IPS DF 4.7 (cell line): ENCODE measurements around the gene C12orf57.

Experiments
- DNase-seq: peaks from one replicate; pipeline ENCODE4 v3.0.0-alpha.2; 2013; ENCODE audit warnings: low spot score; ENCODE audit errors: extremely low read depth

Gene C12orf57

DNA sequence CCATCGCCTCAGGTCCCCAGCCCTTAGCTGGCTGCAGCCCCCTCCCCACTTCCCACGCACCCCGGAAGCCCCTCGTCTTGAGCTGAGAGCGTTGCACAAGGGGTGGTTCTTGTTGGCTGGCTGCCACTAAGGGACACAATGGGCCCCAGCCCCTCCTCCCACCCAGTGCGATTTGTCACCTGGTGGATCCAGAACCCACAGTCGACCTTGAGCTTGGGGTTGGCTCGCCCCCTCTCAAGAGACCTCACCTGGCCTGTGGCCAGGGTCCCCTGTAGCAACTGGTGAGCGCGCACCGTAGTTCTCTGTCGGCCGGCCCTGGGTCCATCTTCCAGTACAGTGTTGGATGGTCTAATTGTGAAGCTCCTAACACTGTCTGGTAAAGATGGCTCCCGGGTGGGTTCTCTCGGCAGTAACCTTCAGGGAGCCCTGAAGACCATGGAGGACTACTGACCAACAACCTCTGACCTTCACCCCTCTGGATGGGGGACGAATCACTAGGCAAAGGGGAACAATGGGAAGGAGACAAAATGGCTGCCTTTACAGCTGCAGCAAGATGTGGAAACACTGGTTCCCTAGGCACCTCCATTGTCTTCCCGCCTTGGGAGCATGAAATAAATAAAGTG is 20.1 kb downstream of the C12orf57 start:
- no peak for DNase-seq

DNA sequence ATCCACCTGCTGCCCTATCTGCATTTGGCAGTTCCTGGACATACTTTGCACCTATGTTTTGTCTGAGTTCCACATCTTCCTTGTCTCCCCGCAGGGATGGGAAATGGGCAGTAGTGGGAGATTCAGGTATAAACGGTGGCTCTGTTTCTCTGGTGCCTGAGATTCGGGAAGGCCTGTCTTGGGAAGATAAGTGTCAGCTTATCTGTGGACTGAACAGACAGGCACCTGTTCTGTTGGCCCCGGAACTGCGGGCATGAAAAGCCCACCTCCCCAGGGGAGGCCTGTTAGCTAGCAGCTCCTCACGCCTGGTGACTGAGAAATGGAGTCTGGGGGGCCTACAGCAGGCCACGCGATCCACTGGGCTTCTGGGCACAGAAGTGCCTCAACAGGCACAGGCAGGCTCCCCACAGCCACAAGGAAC is 20.8 kb downstream of the C12orf57 start:
- DNase-seq: no peak

DNA sequence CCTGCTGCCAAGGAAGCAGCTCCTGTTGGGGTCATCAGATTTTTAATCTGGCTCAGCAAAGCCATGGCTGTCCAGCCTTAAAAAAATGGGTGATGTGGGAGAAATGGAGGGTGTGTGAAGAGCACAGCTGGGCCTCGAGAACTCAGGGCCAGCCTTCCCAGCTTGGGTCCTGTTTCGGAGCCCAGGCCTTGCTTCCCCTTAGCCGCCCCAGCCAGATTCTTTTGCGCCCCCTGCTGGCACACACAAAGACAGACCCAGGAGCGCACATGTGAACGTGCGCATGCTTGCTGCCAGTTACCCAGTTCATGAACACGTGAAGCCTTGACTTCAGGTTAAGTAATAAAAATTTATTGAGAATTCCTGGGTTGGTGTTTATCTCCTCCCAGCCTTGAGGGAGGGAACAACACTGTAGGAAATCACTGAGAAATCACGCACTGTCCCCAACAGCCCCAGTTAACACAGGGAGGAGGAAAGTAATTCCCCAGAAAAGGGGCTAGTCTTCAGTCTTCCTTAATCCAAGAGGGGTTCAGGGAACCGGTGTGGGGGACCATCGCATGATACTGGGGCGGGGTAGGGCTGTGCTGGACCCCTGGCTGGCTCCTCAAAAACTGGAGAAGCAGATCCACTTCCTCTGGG is 21.3 kb downstream of the C12orf57 start:
- DNase-seq: no peak

DNA sequence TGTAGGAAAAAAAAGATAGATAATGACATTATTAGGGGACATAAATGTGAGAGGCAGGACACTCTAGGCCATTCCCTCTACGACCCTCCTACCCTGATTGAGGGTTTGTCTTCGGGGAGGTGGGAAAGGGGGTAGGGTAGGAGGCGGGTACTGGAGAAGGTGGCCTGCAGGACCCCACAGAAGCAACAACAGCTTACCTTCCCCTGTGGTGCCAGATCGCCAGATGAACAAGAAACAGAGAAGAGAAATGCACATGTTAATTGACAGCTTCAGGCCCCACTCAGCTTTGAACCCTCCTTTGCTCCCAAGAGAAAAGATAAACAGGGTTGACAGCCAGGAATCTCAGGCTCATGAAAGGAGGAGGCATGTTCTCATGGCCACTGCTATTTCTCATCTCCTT is 21.9 kb downstream of the C12orf57 start:
- DNase-seq: no peak

DNA sequence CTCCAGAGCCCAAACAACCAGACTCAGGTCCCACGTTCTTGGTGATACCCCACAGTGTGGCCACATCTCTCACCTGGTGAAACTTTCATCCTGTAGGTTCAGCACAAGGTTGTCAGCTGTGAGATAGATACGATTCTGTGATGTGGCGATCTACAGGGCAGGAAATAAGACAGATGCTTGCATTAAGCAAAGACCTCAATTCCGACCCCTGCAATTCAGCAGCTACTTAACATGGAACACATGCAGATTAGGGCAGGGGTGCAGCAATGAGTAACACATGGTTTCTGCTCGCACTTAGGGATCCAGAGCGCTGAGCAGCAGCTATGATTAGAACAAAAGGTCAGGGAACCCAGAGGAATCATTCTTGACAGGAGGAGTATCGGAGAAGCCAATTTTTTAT is 22.5 kb downstream of the C12orf57 start:
- no peak for DNase-seq

DNA sequence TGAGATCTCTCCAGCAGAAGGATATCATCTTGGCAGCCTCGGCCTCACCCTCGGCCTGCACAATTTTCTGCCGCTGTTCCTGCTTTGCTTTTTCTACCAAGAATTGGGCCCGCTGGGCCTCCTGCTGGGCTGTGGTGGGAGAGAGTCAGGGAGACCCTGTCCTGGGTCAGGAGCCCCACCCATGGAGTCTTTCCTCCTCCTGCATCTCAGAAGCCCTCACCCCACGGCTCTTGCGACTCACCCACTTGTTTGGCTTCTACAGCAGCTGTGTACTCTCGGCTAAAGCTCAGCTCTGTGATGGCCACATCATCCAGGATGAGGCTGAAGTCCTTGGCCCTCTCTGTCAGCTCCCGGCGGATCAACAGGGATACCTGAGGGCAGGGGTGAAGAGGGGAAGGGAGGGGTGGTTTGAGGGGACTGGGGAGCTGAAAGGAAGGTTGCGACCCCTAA is 23.9 kb downstream of the C12orf57 start:
- DNase-seq: no peak

DNA sequence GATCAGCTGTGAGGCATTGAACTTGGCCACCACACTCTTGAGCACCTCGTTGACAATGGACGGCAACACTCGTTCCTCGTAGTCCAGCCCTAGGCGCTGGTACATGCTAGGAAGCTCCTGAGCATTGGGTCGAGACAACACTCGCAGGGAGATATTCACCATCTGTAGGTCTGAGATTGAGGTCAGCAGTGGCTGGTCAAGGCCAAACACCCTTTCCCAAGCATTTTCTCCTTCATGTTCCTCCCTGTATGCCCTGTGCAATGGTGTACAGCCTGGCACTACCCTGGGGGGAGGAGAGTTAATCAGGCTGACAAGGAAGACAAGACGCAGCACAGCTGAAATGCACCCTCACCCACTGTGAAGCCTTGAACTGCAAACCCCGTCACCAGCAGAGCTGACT is 24.6 kb downstream of the C12orf57 start:
- DNase-seq: no peak

DNA sequence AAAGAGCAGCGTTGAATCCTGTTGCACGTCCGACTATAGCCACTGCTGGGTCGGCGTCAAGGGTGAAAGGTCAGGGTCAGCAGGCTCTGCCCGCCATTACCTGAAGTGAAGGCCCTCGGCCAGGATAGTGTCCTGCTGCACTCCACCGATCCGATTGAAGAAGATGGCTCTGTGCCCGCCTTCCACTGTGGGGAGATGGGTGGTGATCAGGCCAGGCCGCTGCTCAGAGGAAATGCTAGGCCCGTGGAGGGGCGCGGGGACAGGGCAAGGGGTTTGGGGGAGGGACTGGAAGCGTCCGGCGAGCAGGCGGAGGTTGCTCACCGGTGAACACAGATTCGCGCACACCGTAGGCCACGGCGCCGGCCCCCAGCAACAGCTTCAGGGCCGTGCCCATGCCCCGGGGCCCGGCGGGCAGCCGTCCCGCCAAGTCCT is 26.3 kb downstream of the C12orf57 start:
- DNase-seq: no peak

DNA sequence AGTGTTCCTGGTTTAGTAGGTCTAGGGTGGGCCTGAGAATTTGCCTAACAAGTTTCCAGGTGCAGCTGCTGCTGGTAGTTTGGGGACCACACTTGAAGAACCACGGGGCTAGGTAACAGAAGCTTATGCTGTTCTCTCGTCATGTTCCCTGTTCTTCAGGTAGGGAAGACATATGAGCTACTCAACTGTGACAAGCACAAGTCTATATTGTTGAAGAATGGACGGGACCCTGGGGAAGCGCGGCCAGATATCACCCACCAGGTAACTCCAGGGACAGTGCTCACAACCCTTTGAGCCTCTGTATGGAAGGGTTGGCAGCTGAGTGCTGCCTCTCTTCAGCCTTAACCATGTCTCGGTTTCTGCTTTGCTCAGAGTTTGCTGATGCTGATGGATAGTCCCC is 30.4 kb downstream of the C12orf57 start:
- DNase-seq: no peak

DNA sequence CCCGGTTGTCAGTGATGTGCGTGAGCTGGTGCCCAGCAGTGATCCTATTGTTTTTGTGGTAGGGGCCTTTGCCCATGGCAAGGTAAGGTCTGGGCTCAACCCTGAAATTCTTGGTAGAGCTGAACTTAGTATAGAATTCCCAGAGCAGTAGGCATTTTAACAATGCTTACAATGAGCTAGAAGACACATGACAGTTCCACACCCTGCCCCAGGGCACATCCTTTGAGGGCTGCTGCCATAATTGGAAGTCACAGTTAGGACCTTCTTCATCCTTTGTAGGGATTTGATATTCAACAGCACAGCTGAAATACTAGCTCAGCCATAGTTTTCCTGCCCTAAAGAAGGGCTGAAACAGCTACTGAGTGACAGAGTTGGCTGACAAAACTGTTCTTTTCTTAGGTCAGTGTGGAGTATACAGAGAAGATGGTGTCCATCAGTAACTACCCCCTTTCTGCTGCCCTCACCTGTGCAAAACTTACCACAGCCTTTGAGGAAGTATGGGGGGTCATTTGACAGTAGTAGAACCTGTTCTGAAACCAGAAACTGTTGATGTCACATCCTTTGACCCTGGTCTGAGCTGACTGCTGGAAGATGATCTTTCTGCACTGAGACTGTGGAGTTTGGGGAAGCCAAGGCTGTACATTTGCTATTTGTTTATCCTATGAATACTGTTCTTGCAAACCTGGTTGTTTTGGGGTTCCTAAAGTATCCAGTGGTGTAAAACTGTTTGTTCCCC is 31.6 kb downstream of the C12orf57 start:
- DNase-seq: no peak

DNA sequence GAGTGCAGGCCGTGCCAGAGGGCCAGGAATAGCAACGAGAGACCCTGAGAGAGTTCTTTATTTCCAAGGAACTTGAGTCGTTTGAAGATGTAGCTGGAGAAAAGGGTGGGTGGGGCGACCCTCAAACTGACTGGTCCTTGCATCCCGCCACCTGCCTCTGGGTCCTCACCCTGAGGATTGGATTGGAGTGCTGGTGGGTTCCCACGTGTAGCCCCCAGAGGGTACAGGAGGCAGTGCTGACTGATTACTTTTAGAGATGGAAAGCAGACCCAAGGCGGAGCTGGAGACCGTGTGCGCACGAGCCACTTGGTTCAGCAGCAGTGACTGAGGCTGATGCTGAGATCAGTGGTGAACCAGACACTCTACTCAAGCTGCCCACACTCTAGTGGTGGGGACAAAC is 33.8 kb downstream of the C12orf57 start:
- DNase-seq: no peak

DNA sequence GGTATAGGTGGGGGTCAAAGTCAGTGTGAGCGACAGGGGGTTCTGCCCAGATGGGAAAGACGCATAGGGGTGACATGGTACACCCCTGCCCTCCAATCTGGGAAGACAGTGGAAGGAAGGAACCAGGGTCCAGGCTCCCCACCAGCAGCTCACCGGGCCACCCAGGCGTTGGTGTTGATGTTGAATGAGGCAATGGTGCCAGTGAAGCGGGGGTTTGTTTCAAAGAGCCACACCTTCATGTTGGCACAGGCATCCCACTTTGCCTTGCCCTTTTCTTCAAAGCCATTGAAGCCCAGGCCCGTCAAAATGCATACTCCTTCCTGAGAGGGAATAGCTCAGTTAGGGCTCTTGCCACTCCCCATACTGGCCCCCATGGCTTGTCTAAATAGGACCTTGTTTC is 34.4 kb downstream of the C12orf57 start:
- DNase-seq: no peak

DNA sequence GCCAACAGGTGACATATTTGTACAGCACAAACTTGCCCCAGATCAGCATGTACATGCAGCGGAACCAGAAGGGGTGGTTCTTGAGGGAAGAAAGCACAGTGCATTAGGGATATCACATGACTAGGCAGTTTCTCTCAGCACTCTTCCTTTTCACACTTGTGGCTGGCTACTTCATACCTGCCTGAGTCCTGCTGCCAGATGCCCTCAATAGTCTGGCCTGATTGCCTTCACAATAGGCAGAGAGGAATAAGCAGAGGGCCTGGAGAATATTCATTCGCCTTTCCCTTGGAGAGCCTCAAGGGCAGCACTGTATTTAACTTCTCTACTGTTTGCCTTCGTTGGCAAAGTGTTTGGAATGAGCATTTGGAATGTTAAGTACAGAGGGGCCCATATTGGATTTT is 34.8 kb downstream of the C12orf57 start:
- DNase-seq: no peak

DNA sequence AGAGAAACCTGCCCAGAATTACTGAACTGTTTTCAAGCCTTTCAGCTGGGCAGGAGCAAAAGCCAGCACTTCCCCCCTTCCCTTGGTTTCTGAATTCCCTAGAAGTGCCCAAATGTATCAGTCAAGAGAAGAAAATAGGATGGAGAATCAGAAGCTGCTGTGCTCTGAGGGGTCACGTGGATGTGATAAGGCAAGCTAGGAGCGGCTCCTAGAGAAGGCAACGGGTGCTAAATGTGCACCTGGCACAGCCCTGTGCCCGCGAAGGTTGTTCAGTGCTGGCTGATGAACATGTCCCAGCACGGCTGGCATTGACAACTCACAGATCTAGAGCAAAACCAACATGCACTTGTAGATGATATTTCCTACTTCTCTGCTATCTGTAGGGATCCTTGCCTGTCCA is 35.2 kb downstream of the C12orf57 start:
- DNase-seq: no peak

DNA sequence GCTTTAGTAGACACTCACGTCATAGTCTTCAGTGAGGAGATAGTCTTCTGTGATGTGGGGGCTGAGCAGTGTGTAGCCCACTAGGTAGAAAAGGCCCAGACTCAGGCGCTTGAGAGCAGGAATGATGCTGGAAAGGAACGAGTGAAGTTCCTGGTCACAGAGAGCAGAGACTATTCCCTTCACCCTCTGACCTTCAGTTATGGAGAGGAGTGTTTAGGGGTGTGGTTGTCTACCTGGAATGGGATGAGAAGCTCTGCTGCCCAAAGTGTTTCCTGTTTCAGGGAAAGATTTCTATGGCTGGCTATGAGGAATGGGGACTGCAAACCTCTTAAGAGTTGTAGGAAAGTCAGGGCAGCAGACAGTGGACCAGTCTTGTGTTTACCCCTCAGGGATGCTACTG is 35.6 kb downstream of the C12orf57 start:
- DNase-seq: no peak

DNA sequence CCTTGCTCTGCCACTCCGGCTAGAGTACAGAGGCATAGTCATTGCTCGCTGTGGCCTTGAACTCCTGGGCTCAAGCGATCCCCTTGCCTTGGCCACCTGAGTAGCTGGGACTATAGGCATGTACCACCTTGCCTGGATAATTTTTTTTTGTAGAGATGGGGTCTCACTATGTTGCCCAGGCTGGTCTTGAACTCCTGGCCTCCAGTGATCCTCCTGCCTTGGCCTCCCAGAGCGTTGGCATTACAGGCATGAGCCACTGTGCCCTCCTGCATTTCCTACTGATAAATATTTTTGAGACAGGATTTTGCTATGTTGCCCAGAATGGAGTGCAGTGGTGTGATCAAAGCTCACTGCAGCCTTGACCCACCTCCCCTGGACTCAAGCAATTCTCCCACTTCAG is 36.3 kb downstream of the C12orf57 start:
- DNase-seq: no peak

DNA sequence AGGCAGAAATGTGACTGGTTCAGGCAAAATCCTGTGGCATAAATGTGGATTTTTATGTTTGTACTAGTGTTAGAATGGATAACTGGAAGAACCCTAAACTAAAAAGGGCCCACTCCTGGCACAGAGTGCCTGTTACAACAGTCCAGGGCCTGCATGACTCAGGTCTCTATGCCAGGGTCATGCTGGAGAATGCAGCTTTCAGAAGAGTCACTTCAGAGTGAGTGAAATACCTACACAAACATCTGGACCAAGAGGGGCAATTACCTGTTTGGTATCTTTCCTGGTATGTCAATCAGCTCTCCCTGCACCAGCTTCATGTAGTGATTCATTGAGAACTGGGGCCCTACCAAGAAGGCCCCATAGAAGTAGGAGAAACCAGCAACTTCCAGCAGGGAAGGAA is 36.9 kb downstream of the C12orf57 start:
- no peak for DNase-seq

DNA sequence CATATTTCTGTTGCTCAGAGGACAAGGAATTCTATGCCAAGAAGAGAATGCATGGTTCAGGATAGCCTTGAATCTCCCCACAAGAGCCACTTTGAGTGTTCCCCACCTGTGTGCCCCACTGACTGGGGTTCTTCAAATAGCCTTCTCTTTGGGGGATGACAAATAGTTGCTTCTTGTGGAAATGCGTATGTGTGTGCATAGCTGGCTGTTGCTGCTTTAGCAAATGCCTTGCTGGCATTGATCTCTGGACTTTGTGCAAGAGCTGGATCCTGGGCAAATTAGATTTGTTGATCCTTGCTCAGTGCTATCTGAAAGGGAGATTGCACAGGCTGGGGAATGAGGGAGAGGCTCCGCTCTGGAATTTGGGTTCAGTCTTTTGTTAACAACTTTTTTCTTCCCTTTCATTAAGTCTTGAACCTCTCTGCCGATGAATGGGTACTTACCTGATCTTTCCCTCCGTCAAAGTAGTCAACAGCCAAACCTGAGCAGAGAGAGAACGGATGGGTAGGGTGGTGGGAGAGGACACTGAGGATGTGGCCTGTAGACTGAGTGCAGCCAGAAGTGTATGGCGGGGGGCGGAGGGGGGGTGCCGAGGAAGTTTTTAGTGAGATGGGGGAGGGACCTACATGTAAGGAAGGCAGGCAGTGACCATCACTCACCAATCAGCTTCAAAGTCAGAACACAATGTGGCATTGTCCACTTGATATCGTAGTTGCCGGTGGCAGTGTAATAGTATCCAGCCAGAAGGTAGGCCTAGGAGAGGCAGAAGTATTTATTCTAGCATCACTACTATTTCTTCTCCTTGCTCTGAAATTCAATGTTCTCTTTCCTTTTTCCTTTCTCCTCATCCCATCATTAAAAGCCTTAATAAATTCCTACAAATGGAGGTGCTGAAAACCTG is 37.6 kb downstream of the C12orf57 start:
- no peak for DNase-seq

DNA sequence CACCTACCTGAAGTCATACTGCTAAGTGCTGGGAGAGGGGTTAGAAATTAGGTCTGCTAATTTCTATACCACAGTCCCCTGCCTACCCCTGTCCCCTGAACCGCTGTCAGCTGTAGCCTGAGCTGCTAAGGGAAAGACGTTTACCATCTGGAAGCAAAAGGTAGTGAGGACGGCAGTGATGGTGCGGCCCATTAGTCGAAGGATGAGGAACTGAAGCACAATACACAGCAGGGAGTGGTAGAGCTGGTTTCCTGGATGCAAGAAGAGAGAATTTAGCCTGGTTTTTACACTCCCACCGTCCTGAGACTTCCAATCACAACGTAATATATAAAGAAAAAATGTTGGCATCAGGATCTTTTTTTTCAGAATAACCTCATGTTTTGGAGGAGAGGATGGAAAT is 38.7 kb downstream of the C12orf57 start:
- DNase-seq: no peak

DNA sequence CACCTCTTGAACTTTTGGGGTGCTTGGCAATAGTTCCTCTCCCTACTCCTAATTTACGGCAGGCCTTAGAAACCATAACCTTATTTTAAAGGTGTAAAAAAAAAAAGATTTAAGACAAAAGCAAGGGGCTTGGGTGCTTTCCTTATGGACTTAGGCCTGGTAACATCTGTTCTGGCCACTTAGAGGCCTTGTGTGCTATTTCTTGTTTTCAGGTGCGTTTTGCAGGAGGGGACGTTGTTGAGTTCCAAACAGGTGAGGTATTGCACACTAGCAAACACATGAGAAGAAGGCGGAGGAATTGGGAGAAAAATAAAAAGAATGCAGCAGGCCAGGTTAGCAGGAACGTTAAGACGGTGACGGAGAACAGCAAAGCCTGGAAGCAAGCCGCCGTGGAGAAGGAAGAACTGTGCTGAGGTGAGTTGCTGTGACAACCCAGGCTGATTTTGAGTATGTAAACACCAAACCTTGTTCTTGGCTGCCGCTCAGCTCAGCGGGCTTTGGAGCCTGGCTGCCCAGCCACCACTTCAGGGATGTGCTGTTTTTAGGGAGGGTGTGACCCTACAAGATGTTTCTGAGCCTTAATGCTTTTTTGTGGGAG is 44.2 kb downstream of the C12orf57 start:
- no peak for DNase-seq
